ENCODE results near the gene IL31RA.
"Not testable (repeated sequence)": the region's sequence is repeated elsewhere in the genome, so short reads cannot be mapped to it uniquely, and the experiment has no call there.

Gene IL31RA

GRCh38 chr5:55927861-55928655 lies 76.9 kb downstream of the IL31RA start:
- no peak for DNase-seq

- DNase-seq, result no peak
These were observed 78.1 kb downstream of the IL31RA start for GRCh38 chr5:55929020-55929799.

DNA sequence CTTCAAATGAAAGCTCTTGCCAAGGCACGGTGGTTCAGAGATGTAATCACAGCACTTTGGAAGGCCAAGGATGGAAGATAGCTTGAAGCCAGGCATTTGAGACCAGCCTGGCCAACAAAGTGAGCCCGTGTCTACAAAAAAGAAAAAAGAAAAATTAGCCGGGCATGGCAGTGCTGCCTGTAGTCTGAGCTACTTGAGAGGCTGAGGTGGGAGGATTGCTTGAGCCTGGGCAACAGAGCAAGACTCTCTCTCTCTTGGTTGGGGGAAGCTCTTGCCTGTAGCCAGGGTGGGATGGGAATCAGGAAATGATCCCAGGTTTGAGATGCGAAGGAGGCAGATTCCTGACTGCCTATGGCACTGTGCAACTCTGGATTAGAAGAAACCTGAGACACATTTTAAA lies 81.5 kb downstream of the IL31RA start:
- no peak for DNase-seq

DNA sequence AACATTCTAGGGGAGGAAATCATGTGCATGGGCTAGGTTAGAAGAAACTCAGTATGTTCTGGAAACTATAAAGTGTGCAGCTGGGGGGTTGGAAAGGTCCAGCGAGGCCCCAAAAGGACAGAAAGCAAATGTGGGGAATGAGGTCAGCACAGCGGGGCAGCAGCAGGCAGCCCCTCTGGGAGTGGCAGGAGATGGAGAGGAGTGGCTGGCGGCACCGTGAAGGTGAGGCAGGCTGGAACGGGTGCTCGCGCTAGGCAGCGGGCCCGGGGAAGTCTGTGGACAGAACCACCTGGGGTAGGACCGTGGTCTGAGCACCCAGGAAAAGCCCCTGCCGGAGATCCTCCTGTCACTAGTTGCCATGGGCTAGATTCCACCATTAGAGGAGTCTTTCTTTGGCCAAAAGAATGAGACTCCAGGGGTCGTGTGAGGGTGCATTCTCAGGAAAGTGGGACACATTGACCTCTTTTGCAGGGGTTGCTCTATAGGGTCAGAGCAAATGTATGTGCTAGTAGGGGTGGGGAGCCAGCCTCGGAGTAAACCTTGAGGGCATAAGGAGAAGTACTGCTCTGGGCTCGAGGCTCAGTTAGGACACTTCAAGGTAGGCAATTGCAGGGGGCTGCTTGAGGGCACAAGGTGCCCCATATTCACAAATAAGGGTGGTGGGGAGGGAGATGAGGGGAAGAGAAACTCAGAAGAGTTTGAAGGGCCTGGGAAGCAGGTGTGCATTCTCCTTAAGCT lies 82.4 kb downstream of the IL31RA start:
- DNase-seq, result no peak

GRCh38 chr5:55934115-55934613 lies 83.0 kb downstream of the IL31RA start:
- no peak for DNase-seq

- DNase-seq, result no peak
These were observed 83.6 kb downstream of the IL31RA start for GRCh38 chr5:55934720-55935119.

DNA sequence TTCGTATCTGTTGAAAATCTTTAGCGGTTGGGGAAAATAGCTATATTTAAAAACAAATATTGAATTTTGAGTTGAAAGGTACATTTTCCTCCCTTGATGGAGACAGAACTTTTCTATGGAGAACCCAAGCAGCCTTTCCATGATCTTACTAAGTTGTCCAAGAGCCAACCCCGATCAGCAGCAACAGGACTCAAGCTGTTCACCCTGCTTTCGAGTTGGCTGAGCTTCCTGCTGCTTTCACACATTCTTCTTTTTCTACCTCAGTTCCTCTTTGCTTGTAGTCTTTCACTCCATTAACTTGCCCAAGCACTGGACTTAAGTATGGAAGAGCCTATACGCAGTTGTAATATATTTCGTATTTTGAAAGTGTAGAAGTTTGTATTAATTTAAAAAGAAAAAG lies 84.2 kb downstream of the IL31RA start:
- DNase-seq, result no peak

- peak; percentile 39 for DNase-seq
These were observed 85.0 kb downstream of the IL31RA start for GRCh38 chr5:55936100-55936693.

DNA sequence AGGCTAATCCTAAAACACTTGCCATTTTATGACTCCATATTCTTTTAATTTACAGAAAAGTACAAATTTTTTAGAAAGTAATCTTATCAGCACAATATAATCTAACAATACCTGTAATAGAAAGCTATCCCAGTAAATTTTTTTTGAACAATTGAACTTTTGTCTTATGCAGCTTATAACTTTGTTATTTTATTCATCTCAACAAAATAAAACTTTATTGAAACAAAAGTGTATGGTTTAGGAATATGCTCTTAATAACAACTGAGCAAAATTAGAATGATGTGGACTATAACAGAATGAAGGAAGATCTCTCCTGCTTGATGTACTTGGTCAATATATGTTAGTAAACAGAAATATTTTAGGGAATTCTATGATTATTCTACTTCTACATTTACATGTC lies 86.4 kb downstream of the IL31RA start:
- not testable (repeated sequence) for DNase-seq

GRCh38 chr5:55941154-55941553 lies 90.0 kb downstream of the IL31RA start:
- not testable (repeated sequence) for DNase-seq

GRCh38 chr5:55959208-55959607 lies 108.1 kb downstream of the IL31RA start:
- no peak for DNase-seq

DNA sequence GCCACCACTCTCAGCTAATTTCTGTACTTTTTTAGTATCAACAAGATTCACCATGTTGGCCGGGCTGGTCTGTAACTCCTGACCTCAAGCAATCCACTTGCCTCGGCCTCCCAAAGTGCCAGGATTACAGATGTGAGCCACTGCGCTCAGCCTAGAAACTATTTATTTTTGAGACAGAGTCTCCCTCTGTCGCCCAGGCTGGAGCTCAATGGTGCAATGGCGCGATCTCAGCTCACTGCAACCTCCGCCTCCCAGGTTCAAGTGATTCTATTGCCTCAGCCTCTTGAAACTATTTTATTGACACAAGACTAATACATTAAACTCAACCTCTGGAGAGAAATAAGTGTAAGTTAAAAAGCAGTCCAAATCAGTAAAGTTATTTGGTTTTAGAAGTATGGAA lies 109.6 kb downstream of the IL31RA start:
- DNase-seq, result no peak

DNA sequence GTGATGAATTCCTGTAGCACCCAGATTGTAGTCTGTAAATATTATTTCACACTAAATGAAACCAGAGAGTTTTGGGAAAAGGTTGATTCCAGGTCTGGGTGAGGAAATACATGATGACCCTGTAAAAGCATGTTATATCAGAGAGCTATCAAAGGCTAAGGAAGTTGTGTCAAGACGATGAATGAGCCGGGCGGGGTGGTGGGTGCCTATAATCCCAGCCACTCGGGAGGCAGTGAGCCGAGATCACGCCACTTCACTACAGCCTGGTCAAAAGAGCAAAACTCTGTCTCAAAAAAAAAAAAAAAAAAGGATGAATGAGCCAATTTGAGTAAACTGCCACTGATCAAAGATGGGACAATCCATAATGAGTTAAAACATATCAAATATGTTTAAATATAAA lies 114.4 kb downstream of the IL31RA start:
- no peak for DNase-seq

GRCh38 chr5:55966284-55966683 lies 115.1 kb downstream of the IL31RA start:
- DNase-seq, result no peak

GRCh38 chr5:55969956-55970355 lies 118.8 kb downstream of the IL31RA start:
- DNase-seq, result no peak

Measured in NCI-H1092 treated with DMSO at 0.1 percent for 48 hours (cell line).